Trophoblast cell (in vitro differentiated cells and primary cell): ENCODE measurements around the gene TEKTIP1.

Experiments
- DNase-seq, 2 donors: peaks; one replicate each; pipeline ENCODE4 v3.0.0-alpha.2; 2016
- H2AFZ ChIP-seq: 2 replicates; pipeline ENCODE4 v1.6.1; 2013; ENCODE audit warnings: low read length, moderate library complexity, mild to moderate bottlenecking; ENCODE audit not compliant: insufficient read depth, poor library complexity
- H2AK5ac ChIP-seq: 2 replicates; pipeline ENCODE4 v1.6.1; 2013; ENCODE audit warnings: mild to moderate bottlenecking, low read length
- H2BK120ac ChIP-seq: 2 replicates; pipeline ENCODE4 v1.6.1; 2013; ENCODE audit warnings: low read length, mild to moderate bottlenecking, moderate library complexity; ENCODE audit not compliant: insufficient read depth, poor library complexity
- H2BK12ac ChIP-seq: 2 replicates; pipeline ENCODE4 v1.6.1; 2013; ENCODE audit warnings: mild to moderate bottlenecking, low read length, moderate library complexity
- H2BK5ac ChIP-seq: 2 replicates; pipeline ENCODE4 v1.6.1; 2013; ENCODE audit warnings: low read length, low read depth, moderate library complexity, mild to moderate bottlenecking; ENCODE audit not compliant: poor library complexity
- H3K14ac ChIP-seq: 2 replicates; pipeline ENCODE4 v1.6.1; 2013; ENCODE audit warnings: mild to moderate bottlenecking, low read length
- H3K18ac ChIP-seq: 2 replicates; pipeline ENCODE4 v1.6.1; 2013; ENCODE audit warnings: mild to moderate bottlenecking, low read length
- H3K23ac ChIP-seq: 2 replicates; pipeline ENCODE4 v1.6.1; 2013; ENCODE audit warnings: low read length
- H3K27ac ChIP-seq: 2 replicates; pipeline ENCODE4 v1.5.1; 2013; ENCODE audit warnings: low read depth, mild to moderate bottlenecking, inconsistent platforms, low read length, moderate library complexity
- H3K27me3 ChIP-seq: 2 replicates; pipeline ENCODE4 v1.6.1; 2013; ENCODE audit warnings: inconsistent platforms, mild to moderate bottlenecking, low read length, moderate library complexity; ENCODE audit not compliant: insufficient read depth
- H3K36me3 ChIP-seq, 2 experiments: 1 replicate in 1 of 2; 2 replicates in 1 of 2; pipeline ENCODE4 v1.6.1; 2013; ENCODE audit warnings: low read length in 2 of 2, mild to moderate bottlenecking in 2 of 2, moderate library complexity in 1 of 2; ENCODE audit not compliant: insufficient read depth in 2 of 2, control insufficient read depth in 1 of 2
- H3K4ac ChIP-seq: 2 replicates; pipeline ENCODE4 v1.6.1; 2013; ENCODE audit warnings: low read depth, mild to moderate bottlenecking, low read length, moderate library complexity
- H3K4me1 ChIP-seq, 2 experiments: 1 replicate in 1 of 2; 2 replicates in 1 of 2; pipeline ENCODE4 v1.6.1; 2013; ENCODE audit warnings: low read length in 2 of 2, mild to moderate bottlenecking in 2 of 2, moderate library complexity in 1 of 2; ENCODE audit not compliant: insufficient read depth in 2 of 2, control insufficient read depth in 1 of 2
- H3K4me2 ChIP-seq: 2 replicates; pipeline ENCODE4 v1.6.1; 2013; ENCODE audit warnings: inconsistent platforms, mild to moderate bottlenecking, low read length, moderate library complexity
- H3K4me3 ChIP-seq: 2 replicates; pipeline ENCODE4 v1.5.1; 2013; ENCODE audit warnings: mild to moderate bottlenecking, low read depth, low read length, inconsistent platforms
- H3K79me1 ChIP-seq: one replicate; pipeline ENCODE4 v1.6.1; 2013; ENCODE audit warnings: low read length
- H3K79me2 ChIP-seq: 2 replicates; pipeline ENCODE4 v1.6.1; 2013; ENCODE audit warnings: low read length, mild to moderate bottlenecking; ENCODE audit not compliant: control insufficient read depth, insufficient read depth, poor library complexity
- H3K9ac ChIP-seq: 2 replicates; pipeline ENCODE4 v1.6.1; 2013; ENCODE audit warnings: mild to moderate bottlenecking, low read length
- H3K9me3 ChIP-seq: 2 replicates; pipeline ENCODE4 v1.6.1; 2013; ENCODE audit warnings: low read depth, mild to moderate bottlenecking, control low read depth, inconsistent platforms, low read length; ENCODE audit not compliant: insufficient read depth
- H4K12ac ChIP-seq: 2 replicates; pipeline ENCODE4 v1.6.1; 2013; ENCODE audit warnings: low read depth, mild to moderate bottlenecking, low read length, moderate library complexity
- H4K8ac ChIP-seq: 2 replicates; pipeline ENCODE4 v1.6.1; 2013; ENCODE audit warnings: low read depth, mild to moderate bottlenecking, low read length, moderate library complexity
- H4K91ac ChIP-seq: one replicate; pipeline ENCODE4 v1.6.1; 2013; ENCODE audit warnings: low read depth, mild to moderate bottlenecking, low read length, moderate library complexity
- WGBS: extraction: QIAGEN DNeasy Blood & Tissue Kit; methylation state at CpG from one replicate; pipeline ENCODE4 v1.1.7; 2013; ENCODE audit warnings: missing lambda C conversion rate; ENCODE audit not compliant: insufficient read length, insufficient coverage; ENCODE audit errors: extremely low coverage; 5-methylcytosine and 5-hydroxymethylcytosine counted together

Gene TEKTIP1

DNA sequence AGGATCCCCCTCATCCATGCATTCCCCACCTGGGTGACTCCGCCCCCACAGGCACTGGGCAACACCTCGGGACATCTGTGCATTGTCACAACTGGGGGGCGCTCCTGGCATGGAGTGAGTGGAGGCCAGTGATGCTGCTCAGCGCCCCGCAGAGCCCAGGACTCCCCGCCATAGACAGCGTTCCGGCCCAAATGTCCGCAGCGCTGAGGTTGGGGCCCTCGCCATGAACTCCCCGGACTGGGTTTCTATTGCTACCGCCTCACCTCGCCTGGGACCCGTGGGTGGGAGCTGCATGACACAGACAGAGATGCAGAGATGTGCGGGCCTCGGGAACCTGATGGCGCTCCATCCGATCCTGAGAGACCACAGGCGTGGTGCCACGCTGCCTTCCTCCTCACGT is 28.2 kb upstream of the TEKTIP1 start:
- no peak overlapping the region for H2BK120ac ChIP-seq
- H3K4me2 ChIP-seq = no peak overlapping the region
- no peak overlapping the region for H2BK12ac ChIP-seq
- H2BK5ac ChIP-seq = no peak overlapping the region
- DNase-seq = no peak
- no peak overlapping the region for H3K18ac ChIP-seq
- no peak overlapping the region for H3K27ac ChIP-seq
- H2AK5ac ChIP-seq = no peak overlapping the region
- no peaks in the 10 kb centered on the region for H3K27me3 ChIP-seq
- no peak overlapping the region for H4K91ac ChIP-seq
- no peak overlapping the region for H3K23ac ChIP-seq
- H3K4me3 ChIP-seq = no peak overlapping the region
- no peak overlapping the region for H3K14ac ChIP-seq
- no peak overlapping the region for H2AFZ ChIP-seq
- H4K12ac ChIP-seq = no peak overlapping the region
- WGBS = no CpG with 5 or more reads among the region's 22 CpGs
- H3K9me3 ChIP-seq = no peaks in the 10 kb centered on the region
- no peak overlapping the region for H4K8ac ChIP-seq
- H3K4me1 ChIP-seq = peaks cover 23 to 32% of the 10 kb centered on the region in 2 experiments
- H3K9ac ChIP-seq = no peak overlapping the region
- peaks cover 54% of the 10 kb centered on the region for H3K79me2 ChIP-seq
- peak overlapping the region; percentile 90 for H3K4ac ChIP-seq
- H3K79me1 ChIP-seq = peaks cover 24% of the 10 kb centered on the region
- H3K36me3 ChIP-seq = peaks cover 53 to 57% of the 10 kb centered on the region in 2 experiments

- no peak overlapping the region for H3K4me3 ChIP-seq
- no peak overlapping the region for H3K14ac ChIP-seq
- no peak overlapping the region for H4K91ac ChIP-seq
- H4K8ac ChIP-seq = no peak overlapping the region
- peaks cover 23 to 32% of the 10 kb centered on the region in 2 experiments for H3K4me1 ChIP-seq
- H4K12ac ChIP-seq = no peak overlapping the region
- H2AK5ac ChIP-seq = no peak overlapping the region
- H3K4ac ChIP-seq = peak overlapping the region; percentile 80
- H2BK12ac ChIP-seq = no peak overlapping the region
- peak overlapping the region; percentile 38 for H3K18ac ChIP-seq
- H3K23ac ChIP-seq = no peak overlapping the region
- no peak overlapping the region for H2BK120ac ChIP-seq
- H3K79me2 ChIP-seq = peaks cover 54% of the 10 kb centered on the region
- H2AFZ ChIP-seq = no peak overlapping the region
- H3K27ac ChIP-seq = no peak overlapping the region
- peaks cover 59 to 64% of the 10 kb centered on the region in 2 experiments for H3K36me3 ChIP-seq
- H3K27me3 ChIP-seq = no peaks in the 10 kb centered on the region
- peaks cover 2% of the 10 kb centered on the region for H3K9me3 ChIP-seq
- no peak overlapping the region for H3K9ac ChIP-seq
- no peak overlapping the region for H3K4me2 ChIP-seq
- WGBS = no CpG with 5 or more reads among the region's 26 CpGs
- H3K79me1 ChIP-seq = peaks cover 18% of the 10 kb centered on the region
- no peak overlapping the region for H2BK5ac ChIP-seq
- DNase-seq = no peak
Measured at GRCh38 chr19:3511506-3512251, 27.3 kb upstream of the TEKTIP1 start.

- H4K91ac ChIP-seq = no peak overlapping the region
- no peak overlapping the region for H3K4me2 ChIP-seq
- no peak overlapping the region for H3K27ac ChIP-seq
- H4K8ac ChIP-seq = no peak overlapping the region
- H3K27me3 ChIP-seq = no peaks in the 10 kb centered on the region
- peaks cover 62 to 66% of the 10 kb centered on the region in 2 experiments for H3K36me3 ChIP-seq
- no peak overlapping the region for H2BK12ac ChIP-seq
- no peak overlapping the region for H4K12ac ChIP-seq
- H3K79me2 ChIP-seq = peaks cover 47% of the 10 kb centered on the region
- H3K14ac ChIP-seq = no peak overlapping the region
- H2BK5ac ChIP-seq = no peak overlapping the region
- H2BK120ac ChIP-seq = no peak overlapping the region
- H3K23ac ChIP-seq = no peak overlapping the region
- DNase-seq = no peak
- no peak overlapping the region for H3K4me3 ChIP-seq
- peaks cover 3% of the 10 kb centered on the region for H3K9me3 ChIP-seq
- no peak overlapping the region for H2AFZ ChIP-seq
- H3K4me1 ChIP-seq = peaks cover 18 to 30% of the 10 kb centered on the region in 2 experiments
- WGBS = no CpG with 5 or more reads among the region's 17 CpGs
- H3K4ac ChIP-seq = peak overlapping the region; percentile 80
- peaks cover 10% of the 10 kb centered on the region for H3K79me1 ChIP-seq
- H3K9ac ChIP-seq = no peak overlapping the region
- no peak overlapping the region for H3K18ac ChIP-seq
- no peak overlapping the region for H2AK5ac ChIP-seq
Measured at GRCh38 chr19:3512562-3513228, 26.3 kb upstream of the TEKTIP1 start.

- Histone ChIP-seq H3K4me2 (no peak overlapping the region), H2BK5ac (no peak overlapping the region), H3K9ac (peak overlapping the region; percentile 29), H4K8ac (no peak overlapping the region), H3K27ac (no peak overlapping the region), H3K4me3 (peak overlapping the region; percentile 14), H2BK12ac (no peak overlapping the region), H4K91ac (no peak overlapping the region), H3K36me3 (peaks cover 64% of the 10 kb centered on the region in 2 experiments), H3K9me3 (peaks cover 3% of the 10 kb centered on the region), H2AFZ (no peak overlapping the region), H2BK120ac (no peak overlapping the region), H3K79me2 (peaks cover 45% of the 10 kb centered on the region), H3K23ac (no peak overlapping the region), H3K4me1 (peaks cover 19 to 28% of the 10 kb centered on the region in 2 experiments), H2AK5ac (no peak overlapping the region), H3K79me1 (peaks cover 9% of the 10 kb centered on the region), H4K12ac (no peak overlapping the region), H3K4ac (peak overlapping the region; percentile 82), H3K27me3 (no peaks in the 10 kb centered on the region), H3K18ac (no peak overlapping the region), H3K14ac (no peak overlapping the region)
- no peak for DNase-seq
- WGBS = no CpG with 5 or more reads among the region's 23 CpGs
Measured at GRCh38 chr19:3513229-3514140, 25.5 kb upstream of the TEKTIP1 start.
